HG03025 (cell line): ENCODE results near the gene ZEB2.
A peak's percentile ranks its signal among the peaks of the same experiment; 100 is the strongest.

Experiments
- ATAC-seq: cut with Tn5 transposase; IDR thresholded peaks from one replicate; pipeline ENCODE4 v1.9.1; 2021; ENCODE audit warnings: mild to moderate bottlenecking, moderate library complexity; ENCODE audit not compliant: unreplicated experiment, low FRiP score

Gene ZEB2

DNA sequence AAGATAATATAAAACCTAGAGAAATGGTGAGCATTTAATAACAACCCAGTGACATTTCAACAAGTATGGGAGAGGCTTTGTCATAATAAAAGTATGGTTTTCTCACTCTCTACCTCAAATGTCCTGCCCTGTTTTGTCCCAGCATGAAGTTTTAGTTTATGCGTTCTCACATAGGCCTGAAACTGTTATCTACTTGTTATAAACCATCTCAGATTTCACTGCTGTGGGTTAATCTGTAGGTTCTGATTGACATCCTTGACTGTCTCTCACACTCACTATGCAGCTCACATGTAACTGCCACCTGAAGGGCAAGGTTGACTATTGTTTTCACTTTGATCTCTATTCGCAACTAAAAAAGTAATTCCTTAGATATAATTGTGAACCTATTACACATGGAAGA lies 44.9 kb downstream of the ZEB2 start:
- no peak for ATAC-seq

DNA sequence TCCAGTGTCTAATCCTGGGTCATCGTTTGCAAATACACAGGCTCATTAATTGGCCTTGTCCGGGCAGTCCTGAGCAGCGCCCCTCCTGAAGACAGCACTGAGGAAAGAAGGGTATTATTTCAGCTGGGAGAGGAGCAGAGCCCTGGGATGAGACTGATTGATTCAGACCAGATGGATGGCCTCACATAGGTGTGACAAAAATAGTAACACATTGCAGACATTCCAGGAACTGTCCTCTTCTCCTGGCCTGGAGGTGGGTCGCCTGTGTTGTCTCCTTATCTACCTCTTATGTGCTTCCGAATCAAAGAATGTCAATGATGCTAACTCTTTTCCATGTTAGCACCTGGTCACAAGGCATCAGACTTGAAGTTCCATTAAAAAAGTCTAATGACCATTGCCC lies 45.9 kb downstream of the ZEB2 start:
- no peak for ATAC-seq

DNA sequence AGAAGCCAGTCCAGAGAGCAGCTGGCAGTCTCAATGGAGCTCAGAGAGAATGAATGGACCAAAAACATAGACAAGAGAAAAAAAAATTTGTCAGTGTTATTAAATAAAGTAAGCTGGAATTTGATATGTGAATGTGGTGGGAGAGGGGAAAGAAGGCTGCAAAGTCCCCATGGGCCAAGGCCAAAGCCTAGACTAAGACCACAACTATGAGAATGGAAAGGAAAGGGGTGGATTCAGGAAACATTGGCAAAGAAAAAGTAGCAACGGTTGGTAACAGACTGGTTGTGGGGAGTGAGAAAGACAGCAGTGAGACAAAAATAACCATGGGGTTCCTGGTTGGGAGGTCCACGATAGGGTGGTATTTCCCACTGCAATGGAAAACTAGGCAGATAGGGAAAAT lies 47.0 kb downstream of the ZEB2 start:
- no peak for ATAC-seq

DNA sequence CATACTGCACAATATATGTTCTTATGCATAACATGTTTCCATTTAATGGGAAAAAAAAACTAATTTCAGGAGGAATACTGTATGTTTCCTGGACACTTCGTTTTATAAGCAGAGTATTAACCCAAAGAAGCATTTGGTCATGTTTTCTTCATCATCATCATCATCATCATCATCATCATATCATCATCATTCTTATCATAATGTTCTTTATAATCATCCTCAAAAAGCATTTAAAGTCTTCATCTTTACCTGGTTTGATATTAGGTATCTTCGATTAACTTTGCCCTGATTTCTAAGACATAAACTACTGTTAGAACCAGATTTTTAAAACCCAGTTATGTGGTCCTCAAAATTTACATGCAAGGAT lies 47.9 kb downstream of the ZEB2 start:
- ATAC-seq, result no peak

DNA sequence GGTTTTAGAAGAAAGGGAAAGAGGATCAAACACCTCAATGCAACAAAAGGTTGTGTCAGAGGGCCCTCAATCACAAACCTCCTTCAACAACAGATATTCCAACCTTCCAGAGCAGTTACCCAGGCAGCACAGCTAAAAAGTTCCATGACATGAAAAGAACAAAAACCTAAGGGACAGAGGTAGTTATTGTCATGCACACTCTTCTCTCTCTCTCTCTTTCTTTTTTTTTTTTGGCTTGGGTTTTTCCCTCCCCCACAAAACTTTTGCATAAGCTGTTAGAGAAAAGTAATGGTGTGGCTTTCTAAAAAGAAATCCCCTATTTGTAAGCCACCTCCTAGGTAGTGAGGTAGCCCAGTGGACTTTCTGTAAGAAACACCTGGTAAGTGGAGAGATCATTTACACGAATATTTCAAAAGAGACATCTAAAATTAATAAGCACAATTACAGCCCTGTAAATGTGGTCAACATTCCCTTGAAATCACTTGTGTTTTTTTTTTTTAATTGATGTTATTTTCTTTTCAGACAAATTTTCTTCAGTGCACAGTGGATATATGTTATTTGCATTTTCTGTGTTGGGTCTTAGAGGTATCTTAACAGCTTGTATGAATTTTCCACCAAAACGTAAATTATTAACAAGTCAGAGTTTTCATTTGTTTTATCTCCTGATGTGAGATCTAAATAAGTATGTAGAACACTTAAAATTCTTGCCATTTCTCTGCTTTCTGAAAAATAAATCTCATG lies 48.4 kb downstream of the ZEB2 start:
- peak; percentile 65 for ATAC-seq

DNA sequence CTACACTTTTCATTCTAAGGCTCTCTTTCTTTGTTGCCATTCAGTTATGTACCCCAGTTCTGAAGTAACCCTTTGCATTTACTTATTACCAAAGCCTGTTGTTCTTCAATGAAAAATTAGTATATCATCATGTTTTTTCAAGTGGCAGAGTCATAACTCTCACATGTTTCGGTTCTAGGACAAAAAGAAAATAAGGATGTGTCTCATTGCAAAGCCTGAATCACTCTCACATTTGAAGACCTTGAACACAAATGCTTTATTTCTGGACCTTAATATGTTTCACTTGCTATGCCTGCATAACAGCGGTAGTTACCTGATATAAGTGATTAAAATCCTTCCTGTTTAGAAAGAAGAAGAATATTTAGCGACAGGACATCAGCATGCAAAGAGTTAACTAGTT lies 49.1 kb downstream of the ZEB2 start:
- ATAC-seq, result no peak

DNA sequence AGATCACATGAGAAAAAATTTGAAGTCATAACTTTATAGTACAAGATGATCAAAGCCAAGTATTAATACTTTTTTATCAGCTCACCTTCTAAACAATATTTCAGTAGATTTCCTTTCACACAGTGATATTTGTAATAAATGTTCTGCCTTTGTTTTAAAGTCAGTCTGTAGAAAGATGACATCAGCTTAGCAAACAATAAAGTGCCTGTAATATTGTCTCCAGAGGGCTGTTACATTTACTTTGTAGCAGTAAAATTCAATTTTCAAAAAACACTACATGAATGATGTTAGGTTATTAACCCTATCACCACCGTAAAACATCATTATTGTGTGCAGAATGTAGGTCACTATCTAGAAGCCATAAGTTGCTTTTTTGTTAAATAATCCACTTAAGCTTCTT lies 49.6 kb downstream of the ZEB2 start:
- ATAC-seq, result no peak

DNA sequence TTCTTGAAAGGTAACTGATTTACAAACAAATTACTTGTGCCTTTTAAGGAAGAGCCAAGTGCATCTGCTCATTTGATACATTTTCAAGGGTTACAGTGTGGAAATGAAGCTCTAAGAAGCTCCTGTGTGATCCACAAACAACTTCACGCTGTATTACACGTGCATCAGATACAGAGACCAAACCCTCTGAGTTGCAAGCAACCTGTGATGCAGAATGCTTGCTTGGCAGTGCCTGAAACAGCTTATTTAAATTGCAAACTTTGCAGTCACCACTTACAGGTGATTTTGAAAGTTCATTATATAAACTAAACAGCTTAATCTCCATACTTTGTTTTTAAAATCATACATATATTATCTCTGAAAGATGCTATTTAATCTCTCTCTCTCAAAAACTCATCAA lies 50.1 kb downstream of the ZEB2 start:
- ATAC-seq, result no peak

DNA sequence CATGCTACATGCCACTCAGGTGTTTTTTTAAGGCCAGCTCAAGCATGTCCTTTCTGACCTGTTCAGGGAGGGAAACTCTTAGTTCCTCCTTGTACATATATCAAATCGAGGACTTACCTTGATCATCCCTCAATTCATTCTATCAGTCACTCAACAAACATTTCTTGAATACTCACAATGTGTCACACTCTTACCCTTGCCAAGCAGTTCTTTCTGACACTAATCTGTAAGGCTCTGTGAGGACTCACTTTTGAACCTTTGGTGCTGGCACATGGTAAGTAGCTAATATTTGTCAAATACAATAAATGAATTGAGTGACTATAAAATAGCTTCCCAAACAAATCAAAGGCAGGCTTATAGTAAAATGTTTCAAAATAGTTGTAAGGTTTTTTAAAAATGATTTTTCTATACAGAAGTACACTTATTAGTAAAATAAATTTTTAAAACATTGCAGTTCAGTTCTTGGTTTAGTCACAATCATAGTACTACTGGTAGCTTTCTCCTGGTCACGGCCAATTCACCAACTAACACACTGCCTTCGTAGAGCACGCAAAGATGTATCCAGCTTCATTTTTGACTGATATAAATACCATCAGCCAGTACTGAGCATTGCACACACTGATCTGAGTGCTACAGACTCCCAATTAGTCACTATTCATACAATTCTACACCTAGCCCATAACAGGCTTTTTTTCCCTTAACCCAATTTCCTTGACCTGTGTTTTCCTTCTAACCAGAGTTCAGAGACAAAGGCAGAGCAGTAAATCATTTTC lies 50.9 kb downstream of the ZEB2 start:
- no peak for ATAC-seq

DNA sequence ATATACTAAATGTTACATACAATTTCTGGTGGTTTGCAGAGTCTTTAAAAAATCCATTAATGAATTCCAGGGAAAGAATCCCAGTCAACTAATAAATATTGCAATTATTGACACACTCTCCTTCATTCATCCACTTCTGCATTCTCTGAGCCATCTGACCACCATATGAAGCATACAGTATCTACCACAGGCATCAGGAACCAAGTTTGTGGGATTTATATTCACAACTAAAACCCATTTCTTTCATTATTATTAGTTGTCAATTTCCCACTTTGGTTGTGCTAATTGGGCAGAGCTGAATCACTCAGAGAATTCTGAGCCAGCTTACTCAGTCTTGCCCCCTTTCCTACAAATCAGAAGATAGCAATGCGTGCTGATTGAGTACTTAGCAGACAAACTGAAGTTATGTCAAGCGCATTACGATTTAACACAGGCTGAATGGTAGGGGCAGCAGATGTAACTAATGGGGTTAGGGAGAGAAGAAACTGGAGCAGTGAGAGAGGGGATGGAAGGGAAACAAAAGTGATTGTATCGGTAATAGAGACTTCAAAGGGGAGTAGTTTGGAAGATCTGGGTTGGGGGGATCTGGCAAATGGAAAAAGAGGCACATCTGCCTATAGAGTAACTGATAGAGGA lies 52.3 kb downstream of the ZEB2 start:
- no peak for ATAC-seq

DNA sequence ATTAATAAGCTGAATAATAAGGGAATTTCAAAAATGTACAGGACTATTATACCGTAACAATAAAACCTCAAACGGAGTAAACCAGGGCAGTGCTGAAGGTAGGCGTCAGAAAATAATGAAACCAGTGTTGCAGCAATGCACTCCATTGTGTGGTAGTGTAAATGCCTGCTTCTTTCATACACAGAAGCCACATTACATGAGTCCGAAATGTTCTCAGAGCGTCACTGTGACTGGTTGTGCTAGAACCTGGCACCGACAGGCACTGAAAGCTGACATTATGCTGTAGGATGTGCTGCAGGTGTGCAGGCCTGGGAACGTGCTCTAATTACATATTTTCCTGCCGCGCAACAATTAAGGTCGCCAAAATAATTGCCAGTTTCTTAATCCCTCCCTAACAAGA lies 53.3 kb downstream of the ZEB2 start:
- no peak for ATAC-seq

DNA sequence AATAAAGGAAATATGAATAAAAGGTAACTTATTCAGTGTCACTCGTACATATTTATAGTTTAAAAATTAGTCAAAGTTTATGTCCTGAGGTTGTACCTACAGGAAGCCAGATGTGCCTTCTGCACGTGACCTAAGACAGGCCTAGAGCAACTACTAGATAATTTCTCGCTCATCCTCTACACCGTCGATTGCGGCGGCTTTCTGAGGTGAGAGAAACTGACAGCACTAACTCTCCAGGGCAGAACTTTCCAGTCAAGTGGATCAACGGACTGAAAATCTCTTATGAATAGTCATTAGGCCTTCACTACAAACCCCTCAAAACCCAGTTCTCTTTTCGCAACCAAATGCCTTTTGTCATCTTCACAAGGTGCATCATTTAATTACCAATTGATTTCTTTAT lies 54.2 kb downstream of the ZEB2 start:
- no peak for ATAC-seq

DNA sequence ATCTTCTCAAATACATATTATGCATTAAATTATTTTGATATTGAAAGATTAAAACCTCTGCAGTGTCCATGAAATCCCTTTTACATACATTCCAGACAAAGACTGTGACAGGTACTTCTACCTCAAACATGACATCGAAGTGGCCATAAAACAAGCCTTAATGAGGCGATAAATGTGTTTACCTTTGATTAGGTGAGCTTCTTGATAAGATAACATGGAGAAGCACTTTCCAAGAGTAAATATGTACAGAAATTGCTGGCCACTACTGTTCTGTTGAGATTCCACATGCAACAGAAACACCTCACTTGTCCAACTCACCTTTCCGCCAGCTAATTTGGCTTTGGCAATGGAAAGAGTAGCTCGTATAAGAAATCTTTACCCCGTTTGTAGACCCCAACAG lies 55.2 kb downstream of the ZEB2 start:
- ATAC-seq, result no peak

DNA sequence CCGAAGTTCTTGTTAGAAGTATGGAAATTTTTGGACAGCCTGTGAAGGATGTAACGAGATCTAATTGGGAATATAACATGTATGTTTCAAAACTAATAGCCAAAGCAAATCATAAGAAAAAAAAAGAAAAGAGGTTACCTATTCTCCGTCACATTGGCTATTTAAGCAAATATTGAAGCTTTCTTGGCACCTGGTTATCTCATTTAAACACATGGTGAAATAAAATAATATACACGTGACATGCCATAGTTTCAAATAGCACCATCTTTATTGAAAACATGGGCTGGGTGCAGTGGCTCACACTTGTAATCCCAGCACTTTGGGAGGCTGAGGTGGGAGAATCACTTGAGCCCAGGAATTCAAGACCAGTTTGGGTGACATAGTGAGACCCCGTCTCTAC lies 56.7 kb downstream of the ZEB2 start:
- no peak for ATAC-seq

DNA sequence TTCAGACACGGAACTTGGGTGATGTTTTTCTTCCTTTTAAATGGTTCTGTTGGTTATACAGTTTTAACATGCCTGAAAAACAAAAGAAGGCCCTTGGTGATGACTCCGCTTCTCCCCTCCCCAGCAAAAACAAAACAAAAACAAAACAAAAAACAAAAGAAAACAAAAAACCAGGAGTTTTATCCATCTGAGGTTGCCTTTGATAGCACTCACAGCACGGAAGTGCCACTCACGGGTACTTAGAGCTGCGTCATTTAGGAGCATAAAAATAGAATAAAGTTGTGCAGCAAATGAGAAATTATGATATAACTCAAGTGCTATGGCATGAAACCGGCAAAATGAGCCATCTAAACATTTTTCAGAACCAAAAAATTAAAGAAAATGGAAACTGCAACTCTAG lies 57.7 kb downstream of the ZEB2 start:
- ATAC-seq, result no peak

DNA sequence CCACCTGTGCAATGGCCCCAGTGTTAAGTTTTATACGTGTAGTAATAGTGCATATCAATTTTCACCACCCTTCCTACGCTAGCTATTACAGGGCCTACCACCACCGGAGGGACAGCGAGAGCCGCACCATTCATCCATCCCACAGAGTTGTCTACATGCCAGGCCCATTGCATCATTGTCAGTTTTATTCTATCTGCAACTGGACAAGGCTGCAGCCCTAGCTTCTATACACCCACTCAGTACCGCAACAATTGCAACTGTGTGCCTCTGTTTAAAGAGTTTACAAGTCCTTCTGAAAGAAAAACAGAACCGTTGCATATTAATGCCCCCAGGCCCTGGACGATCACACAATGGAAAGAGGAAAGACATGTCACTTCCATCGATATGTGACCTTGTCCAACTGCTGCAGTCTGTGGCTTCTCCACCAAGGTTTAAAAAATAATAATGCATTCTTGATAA lies 58.6 kb downstream of the ZEB2 start:
- no peak for ATAC-seq

DNA sequence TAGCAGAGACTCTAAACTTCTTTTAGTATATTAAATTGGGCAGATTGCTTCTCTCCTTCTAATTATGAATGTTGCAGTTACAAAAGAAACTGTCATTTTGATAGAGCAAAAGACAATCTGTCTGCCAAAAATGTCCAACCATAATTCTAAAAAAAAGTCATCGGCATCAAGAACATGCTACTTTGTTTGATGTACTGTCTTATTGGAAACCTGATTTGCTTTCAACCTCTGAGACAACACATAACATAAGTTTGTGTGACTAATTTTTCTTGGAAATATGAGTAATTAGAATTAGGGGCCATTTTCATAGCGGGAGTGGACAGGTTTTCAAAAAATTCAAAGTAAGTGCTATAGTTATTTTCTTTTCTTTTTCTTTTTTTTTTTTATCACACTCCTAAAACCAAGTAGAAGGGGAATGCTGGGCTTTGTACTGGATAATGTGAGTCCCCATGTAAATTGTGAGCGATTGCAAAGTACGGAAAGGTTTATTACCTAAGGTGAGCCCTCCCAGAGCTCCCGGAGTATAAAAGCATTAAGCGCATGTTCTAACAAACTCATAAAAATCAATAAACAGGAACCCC lies 59.1 kb downstream of the ZEB2 start:
- ATAC-seq, result no peak

DNA sequence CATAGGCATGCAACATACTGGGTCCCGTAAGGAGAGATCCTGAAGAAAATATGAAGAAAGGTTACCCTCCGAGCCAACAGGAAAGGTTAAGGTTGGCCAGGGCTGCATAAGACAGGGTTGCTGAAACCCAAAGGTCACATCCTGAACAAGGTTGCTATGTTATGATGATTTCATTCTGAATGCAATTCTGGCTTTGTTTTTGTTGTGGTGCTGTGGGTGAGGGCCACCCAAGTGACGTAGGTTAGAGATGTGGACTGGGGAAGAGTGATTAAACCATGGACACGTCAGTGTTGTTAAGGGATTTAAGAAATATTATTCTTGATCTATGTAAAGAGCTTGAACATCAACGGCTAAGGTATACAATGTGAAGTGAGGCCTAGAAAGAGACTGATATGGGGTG lies 60.0 kb downstream of the ZEB2 start:
- no peak for ATAC-seq

DNA sequence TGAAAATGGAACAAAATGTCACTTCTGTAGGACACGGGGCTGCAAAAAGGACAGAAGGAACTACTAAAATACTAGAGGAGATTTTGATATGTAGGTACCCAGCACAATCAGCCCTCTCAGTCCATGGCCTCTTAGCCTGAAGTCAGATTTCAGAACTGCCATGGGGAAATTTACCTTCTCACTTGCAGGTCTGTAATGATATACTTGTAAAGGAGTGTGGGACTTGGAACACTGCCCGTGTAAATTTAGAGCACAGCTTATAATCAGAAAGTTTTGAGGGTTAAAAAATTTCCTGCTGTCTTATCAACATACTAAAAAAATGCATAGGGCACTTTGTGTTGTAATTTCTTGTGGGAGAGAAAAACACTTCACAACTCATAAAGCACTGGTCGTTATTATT lies 60.6 kb downstream of the ZEB2 start:
- no peak for ATAC-seq

DNA sequence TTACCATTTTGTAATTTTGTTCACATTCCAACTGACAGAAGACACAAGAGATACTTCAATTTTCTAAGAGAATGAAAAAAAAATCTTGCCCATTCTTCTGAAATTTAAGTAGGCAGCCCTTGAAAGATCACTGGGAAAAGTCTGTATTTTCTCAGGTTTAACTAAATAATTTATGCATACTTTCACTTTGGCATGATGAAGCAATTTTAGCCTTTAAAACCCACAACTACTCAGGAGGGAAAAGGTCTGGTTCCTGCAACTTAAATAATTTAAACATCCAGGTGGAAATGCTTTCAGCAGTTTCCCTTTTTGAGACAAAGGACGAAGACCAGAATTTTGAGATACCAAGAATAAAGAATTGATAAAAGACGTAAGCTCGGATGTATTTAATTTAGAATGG lies 61.4 kb downstream of the ZEB2 start:
- ATAC-seq, result no peak

DNA sequence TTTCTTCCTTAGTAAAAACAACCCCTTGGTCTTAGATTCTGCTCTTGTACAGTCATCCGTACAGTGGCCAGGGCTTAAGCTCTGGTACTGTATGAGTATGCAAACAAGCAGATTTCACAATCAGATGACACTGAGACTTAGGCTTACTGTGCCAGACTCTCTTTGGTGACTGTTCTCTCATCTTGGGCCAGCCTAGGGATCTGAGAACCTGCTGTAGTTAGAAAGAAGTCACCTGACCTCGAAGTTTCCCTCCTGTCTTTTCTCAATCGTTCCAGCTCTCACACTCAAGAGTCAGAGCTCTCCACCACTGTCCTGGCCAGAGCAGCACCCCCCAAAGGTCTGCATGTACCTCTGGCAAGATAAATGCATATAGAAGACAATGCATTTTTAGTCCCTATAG lies 63.2 kb downstream of the ZEB2 start:
- no peak for ATAC-seq
